Pancreas (tissue), 10 donors: ENCODE data around the gene CSNK2A1. TPM values are rescaled to one million over a fixed set of nuclear protein-coding genes. Genes with fewer than 3 reads are reported as not detected.

Experiments
- ATAC-seq, 4 donors: fragments of 200-7000 bp; cut with Tn5 transposase; one replicate each; pipeline versions ENCODE4 v1.8.0 to v1.9.1; 2020; ENCODE audit warnings: mild to moderate bottlenecking in 4 of 4, moderate library complexity in 4 of 4
- DNase-seq, 6 donors: peaks; one replicate each; pipeline ENCODE4 v3.0.0-alpha.2; 2020
- FAIRE-seq: peaks from 2 replicates; lab custom pipeline; 2012; peaks lifted over from hg19 to GRCh38; lab: Jason Lieb, UNC
- H3K27ac ChIP-seq, 4 donors: fragments of 200-600 bp; sonication (generic); 1 replicate in 3 of 4; 2 replicates in 1 of 4; pipeline versions ENCODE4 v1.5.0 to v1.8.0; 2020
- H3K27me3 ChIP-seq, 4 donors: fragments of 200-600 bp; one replicate each; pipeline ENCODE4 v1.8.0; 2021
- H3K36me3 ChIP-seq, 3 donors: fragments of 200-600 bp; sonication (generic) in 1 of 3; one replicate each; pipeline versions ENCODE4 v1.5.0 to v1.8.0; 2020 to 2021
- H3K4me1 ChIP-seq, 3 donors: fragments of 200-600 bp; one replicate each; pipeline ENCODE4 v1.8.0; 2021
- H3K4me3 ChIP-seq, 4 donors: fragments of 200-600 bp; sonication (generic) in 2 of 4; one replicate each; pipeline versions ENCODE4 v1.5.0 to v1.8.0; 2020 to 2021
- H3K9me3 ChIP-seq, 4 donors: fragments of 200-600 bp; one replicate each; pipeline ENCODE4 v1.8.0; 2021
- WGBS, 2 donors: extraction: QIAGEN DNeasy Blood & Tissue Kit; methylation state at CpG; one replicate each; pipeline ENCODE4 v1.1.7; 2013; 5-methylcytosine and 5-hydroxymethylcytosine counted together
- intact Hi-C, 3 donors: fragments of 100-400 bp; cut with DNase I; formaldehyde crosslinking; loops; one replicate each; pipeline versions ENCODE4 v1.11.1 to v1.14.2; 2022
- polyA plus RNA-seq, 2 donors: library from polyadenylated mRNA; stranded (reverse); fragments of 200-250 nt; gene quantifications; one replicate each; pipeline ENCODE4 v1.2.3, GENCODE V29; 2013
- total RNA-seq, 6 donors: library from RNA; stranded (reverse); fragmentation: NEBNext Ultra II Directional in 4 of 6; extraction: Animal tissue kit (Norgen Biotek cat#: 25700) in 4 of 6; gene quantifications; one replicate each; pipeline versions ENCODE4 v1.2.1 to v1.2.4, GENCODE V29; 2021 to 2023
- TF ChIP-seq, protein P1 (sequence below), 4 donors: fragments of 200-600 bp; sonication (generic) in 3 of 4; IDR thresholded peaks; one replicate each; pipeline versions ENCODE4 v1.5.0 to v1.8.0; 2021; ENCODE audit warnings: antibody characterized with exemption in 4 of 4
- donor health status: healthy with polysubstance abuse.
- donor health status: DM: no; HTN: no; CAD: no; lungs with moderate emphysema.
- donor health status: DM: no; HTN: no; CAD: no.
- donor health status: control.
- donor health status: control.
- donor health status: Bipolar disorder and iron deficiency.
- donor health status: DM: yes; HTN: yes; CAD: no.
- donor health status: DM: no; HTN: no; CAD: no.
- donor health status: DM: no; HTN: no; CAD: no.
- donor health status: DM: yes; HTN: yes; CAD: no.

CSNK2A1 gene
- total and polyA plus RNA-seq, 8 donors = 12.7 to 57.4 (median 46.2) TPM

DNA sequence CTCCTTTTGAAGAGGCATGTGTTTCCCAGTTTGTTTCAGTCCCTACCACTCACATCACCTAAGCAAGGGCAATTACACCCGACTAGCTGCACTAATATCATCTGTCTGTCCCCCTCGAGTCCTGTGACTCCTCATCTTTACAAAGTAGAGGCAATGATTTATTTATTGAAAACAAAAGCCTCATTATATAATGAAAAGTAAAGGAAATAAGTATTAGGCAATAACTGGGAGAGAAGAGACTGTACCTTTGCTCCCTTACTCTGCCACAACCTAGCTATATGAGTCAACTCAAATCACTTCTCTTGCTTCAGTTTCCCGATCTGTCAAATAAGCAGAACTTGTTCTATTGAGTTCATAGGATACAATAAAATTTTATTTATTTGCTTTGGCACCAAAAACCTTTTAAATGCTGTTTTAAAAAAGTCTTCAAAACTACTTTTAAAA, 38.9 kb downstream of the CSNK2A1 start:
- DNase-seq (no peak), FAIRE-seq (no peak), ATAC-seq (no peak)
- Histone ChIP-seq H3K4me3 (no peak overlapping the region), H3K4me1 (peaks cover 26 to 31% (median 29%) of the 10 kb centered on the region in 3 donors), H3K36me3 (peaks cover 0 to 46% (median 10%) of the 10 kb centered on the region in 3 donors), H3K27me3 (no peaks in the 10 kb centered on the region), H3K9me3 (no peaks in the 10 kb centered on the region), H3K27ac (no peak overlapping the region)
- WGBS, 2 donors = 53 to 59% methylated on average over 3 of the region's 3 CpGs
- intact Hi-C loops = no loop called here
- TF ChIP-seq, protein P1, sequence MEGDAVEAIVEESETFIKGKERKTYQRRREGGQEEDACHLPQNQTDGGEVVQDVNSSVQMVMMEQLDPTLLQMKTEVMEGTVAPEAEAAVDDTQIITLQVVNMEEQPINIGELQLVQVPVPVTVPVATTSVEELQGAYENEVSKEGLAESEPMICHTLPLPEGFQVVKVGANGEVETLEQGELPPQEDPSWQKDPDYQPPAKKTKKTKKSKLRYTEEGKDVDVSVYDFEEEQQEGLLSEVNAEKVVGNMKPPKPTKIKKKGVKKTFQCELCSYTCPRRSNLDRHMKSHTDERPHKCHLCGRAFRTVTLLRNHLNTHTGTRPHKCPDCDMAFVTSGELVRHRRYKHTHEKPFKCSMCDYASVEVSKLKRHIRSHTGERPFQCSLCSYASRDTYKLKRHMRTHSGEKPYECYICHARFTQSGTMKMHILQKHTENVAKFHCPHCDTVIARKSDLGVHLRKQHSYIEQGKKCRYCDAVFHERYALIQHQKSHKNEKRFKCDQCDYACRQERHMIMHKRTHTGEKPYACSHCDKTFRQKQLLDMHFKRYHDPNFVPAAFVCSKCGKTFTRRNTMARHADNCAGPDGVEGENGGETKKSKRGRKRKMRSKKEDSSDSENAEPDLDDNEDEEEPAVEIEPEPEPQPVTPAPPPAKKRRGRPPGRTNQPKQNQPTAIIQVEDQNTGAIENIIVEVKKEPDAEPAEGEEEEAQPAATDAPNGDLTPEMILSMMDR (IDR thresholded peaks at IDR 0.05) = no peak

DNA sequence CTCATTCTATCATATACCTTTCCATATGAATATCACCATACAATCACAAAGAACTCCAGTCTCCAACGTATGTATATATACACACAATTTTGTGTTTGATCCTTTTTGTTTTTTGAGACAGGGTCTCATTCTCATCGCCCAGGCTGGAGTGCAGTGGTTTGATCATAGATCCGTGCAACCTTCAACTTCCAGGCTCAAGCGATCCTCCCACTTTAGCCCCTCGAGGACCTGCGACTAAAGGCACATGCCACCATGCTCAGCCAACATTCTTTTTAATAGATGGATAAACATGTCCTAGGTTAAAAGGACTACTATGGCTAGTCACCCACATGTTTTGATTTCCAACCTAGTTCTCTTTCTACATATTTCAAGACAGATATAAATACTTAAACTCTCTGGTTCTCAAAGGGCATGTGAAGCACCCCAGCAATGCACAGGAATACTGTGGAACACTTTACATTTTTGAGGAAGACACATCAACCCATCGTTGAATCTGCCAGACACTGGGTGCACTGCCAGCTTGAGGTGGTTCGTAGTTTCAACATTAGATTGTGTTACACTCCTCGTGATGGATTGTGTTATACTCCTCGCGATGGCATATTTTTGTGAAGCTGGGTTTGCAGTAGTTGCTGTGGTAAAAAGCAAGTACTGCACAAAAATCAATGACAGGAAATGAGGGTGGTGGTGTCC, 40.4 kb downstream of the CSNK2A1 start:
- TF ChIP-seq, protein P1 (IDR thresholded peaks at IDR 0.05) = no peak
- 91 to 96% methylated on average over 11 of the region's 11 CpGs for WGBS, 2 donors
- ATAC-seq = no peak
- Histone ChIP-seq H3K4me3 (no peak overlapping the region), H3K36me3 (peaks cover 0 to 61% (median 23%) of the 10 kb centered on the region in 3 donors), H3K27ac (no peak overlapping the region), H3K27me3 (no peaks in the 10 kb centered on the region), H3K9me3 (no peaks in the 10 kb centered on the region), H3K4me1 (peaks cover 14 to 18% (median 16%) of the 10 kb centered on the region in 3 donors)
- no peak for DNase-seq
- FAIRE-seq = no peak
- intact Hi-C loops = no loop called here

DNA sequence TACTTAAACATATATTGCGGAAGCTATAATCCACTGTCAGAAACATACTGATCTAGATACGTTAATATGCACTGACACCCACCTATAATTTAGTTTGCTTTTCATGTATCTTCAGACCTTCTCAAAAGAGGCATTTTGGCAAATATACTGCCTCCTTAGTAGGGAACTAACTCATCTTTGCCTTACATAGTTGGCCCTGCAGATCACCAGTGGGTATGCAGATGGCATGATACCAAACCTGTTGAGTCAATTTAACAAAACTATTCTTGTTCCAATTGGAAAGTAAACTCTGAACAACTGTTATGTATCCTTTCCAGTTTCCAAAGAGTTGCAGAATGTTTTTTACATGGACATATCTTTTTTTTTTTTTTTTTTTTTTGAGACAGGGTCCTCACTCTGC, 45.6 kb downstream of the CSNK2A1 start:
- 95 to 96% methylated on average over 2 of the region's 2 CpGs for WGBS, 2 donors
- intact Hi-C loops = no loop called here
- TF ChIP-seq, protein P1 (IDR thresholded peaks at IDR 0.05) = no peak
- Histone ChIP-seq H3K27me3 (no peaks in the 10 kb centered on the region), H3K27ac (no peak overlapping the region), H3K4me3 (no peak overlapping the region), H3K36me3 (peaks cover 0 to 54% (median 19%) of the 10 kb centered on the region in 3 donors), H3K9me3 (no peaks in the 10 kb centered on the region), H3K4me1 (peaks cover 8 to 11% (median 9%) of the 10 kb centered on the region in 3 donors)
- FAIRE-seq (no peak), DNase-seq (no peak), ATAC-seq (no peak)

DNA sequence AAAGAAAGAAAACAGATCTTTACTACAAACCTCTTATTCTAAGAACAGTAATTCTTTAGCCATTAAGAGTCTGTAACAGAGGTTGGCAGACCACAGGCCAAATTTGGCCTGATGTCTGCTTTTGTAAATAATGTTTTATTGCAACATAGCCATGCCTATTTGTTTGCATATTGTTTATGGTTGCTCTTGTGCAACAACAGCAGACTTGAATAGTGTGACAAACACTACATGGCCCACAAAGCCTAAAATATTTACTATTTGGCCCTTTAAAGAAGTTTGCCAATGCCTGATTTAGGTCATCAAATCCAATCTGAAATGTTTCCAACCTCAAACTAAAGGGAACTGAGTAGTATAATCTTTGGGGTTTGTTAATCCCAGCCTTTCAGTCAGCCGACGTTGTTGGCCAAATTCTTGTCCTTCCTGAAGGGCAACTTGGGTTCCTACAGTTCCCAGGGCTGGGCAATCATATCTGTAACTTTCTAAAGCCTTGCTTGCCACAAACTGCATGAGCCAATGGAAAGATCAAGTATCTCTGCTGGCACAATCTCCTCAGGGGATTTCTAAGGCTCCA, 47.4 kb downstream of the CSNK2A1 start:
- H3K36me3 ChIP-seq = peaks cover 0 to 52% (median 16%) of the 10 kb centered on the region in 3 donors
- no peak overlapping the region for H3K4me3 ChIP-seq
- TF ChIP-seq, protein P1 (IDR thresholded peaks at IDR 0.05) = no peak
- H3K9me3 ChIP-seq = no peaks in the 10 kb centered on the region
- peaks cover 8 to 11% (median 9%) of the 10 kb centered on the region in 3 donors for H3K4me1 ChIP-seq
- H3K27me3 ChIP-seq = no peaks in the 10 kb centered on the region
- ATAC-seq (peak; percentile 67 to 87 (median 79)), FAIRE-seq (no peak), DNase-seq (no peak)
- WGBS, 2 donors = 13 to 14% methylated on average over 2 of the region's 2 CpGs
- intact Hi-C loops = no loop called here
- peak overlapping the region in 1 of 4 donors; percentile 51 for H3K27ac ChIP-seq

DNA sequence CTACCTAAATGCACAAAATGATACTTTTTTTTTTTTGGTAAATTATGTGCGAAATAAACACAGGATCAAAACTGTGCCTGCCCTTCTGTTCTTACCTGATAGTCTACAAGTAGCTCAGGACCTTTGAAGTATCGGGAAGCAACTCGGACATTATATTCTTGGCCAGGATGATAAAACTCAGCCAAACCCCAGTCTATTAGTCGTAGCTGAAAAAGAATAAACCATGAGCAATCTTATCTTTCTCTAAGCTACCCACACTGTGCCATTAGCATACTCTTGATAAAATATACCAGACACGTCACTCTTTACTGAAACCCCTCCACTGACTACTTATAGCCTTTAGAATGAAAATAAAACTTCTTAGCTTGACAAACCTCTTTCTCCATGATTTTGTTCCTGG, 51.4 kb downstream of the CSNK2A1 start:
- H3K27me3 ChIP-seq = no peaks in the 10 kb centered on the region
- DNase-seq (no peak), ATAC-seq (no peak), FAIRE-seq (no peak)
- intact Hi-C loops = no loop called here
- 56 to 58% methylated on average over 5 of the region's 5 CpGs for WGBS, 2 donors
- H3K4me3 ChIP-seq = no peak overlapping the region
- peaks cover 0 to 32% (median 12%) of the 10 kb centered on the region in 3 donors for H3K36me3 ChIP-seq
- TF ChIP-seq, protein P1 (IDR thresholded peaks at IDR 0.05) = no peak
- no peaks in the 10 kb centered on the region for H3K9me3 ChIP-seq
- H3K4me1 ChIP-seq = peaks cover 6 to 8% (median 8%) of the 10 kb centered on the region in 3 donors
- no peak overlapping the region for H3K27ac ChIP-seq
